B cell (primary cell): ENCODE data around the gene C1orf87.

Experiments used
- EZH2 ChIP-seq: IDR thresholded peaks from 2 replicates; pipeline ENCODE4 v1.6.1; 2012; ENCODE audit warnings: borderline replicate concordance, low read depth, mild to moderate bottlenecking, moderate library complexity, low read length; ENCODE audit not compliant: insufficient read depth, poor library complexity, severe bottlenecking
- TF ChIP-seq, protein P1 (sequence below): fragments of 200-600 bp; IDR thresholded peaks from one replicate; pipeline ENCODE4 v1.8.0; 2022; ENCODE audit warnings: antibody characterized with exemption, mild to moderate bottlenecking

DNA sequence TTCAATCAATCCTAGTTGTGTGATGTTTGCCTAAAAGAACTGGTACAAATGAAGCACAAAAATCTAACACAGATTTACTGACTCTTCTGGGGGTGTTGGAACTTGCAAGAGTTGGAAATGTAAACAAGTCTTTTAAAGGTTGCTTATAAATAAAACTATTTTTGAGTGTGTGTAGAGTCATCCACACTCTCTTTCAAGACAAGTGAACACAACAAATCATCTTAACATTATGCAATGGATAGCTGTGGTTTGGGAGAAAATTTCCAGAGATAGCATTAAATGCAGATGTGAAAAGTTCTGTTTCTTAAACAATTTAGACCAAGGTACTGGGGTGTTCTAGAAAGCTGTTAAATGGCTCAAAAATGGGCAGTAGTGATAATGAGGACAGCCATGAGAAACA is 28.7 kb downstream of the C1orf87 start:
- TF ChIP-seq, protein P1, sequence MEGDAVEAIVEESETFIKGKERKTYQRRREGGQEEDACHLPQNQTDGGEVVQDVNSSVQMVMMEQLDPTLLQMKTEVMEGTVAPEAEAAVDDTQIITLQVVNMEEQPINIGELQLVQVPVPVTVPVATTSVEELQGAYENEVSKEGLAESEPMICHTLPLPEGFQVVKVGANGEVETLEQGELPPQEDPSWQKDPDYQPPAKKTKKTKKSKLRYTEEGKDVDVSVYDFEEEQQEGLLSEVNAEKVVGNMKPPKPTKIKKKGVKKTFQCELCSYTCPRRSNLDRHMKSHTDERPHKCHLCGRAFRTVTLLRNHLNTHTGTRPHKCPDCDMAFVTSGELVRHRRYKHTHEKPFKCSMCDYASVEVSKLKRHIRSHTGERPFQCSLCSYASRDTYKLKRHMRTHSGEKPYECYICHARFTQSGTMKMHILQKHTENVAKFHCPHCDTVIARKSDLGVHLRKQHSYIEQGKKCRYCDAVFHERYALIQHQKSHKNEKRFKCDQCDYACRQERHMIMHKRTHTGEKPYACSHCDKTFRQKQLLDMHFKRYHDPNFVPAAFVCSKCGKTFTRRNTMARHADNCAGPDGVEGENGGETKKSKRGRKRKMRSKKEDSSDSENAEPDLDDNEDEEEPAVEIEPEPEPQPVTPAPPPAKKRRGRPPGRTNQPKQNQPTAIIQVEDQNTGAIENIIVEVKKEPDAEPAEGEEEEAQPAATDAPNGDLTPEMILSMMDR = no peak
- TF ChIP-seq EZH2 = no peak
